Neural progenitor cell (in vitro differentiated cells): Measurements from ENCODE around the gene CHGA.

Experiments
- CTCF ChIP-seq: fragments of 200-600 bp; sonication (generic); IDR thresholded peaks from 2 replicates; pipeline ENCODE4 v1.5.1; 2017; ENCODE audit warnings: antibody characterized with exemption, mild to moderate bottlenecking
- EZH2 ChIP-seq: fragments of 200-600 bp; sonication (generic); IDR thresholded peaks from 2 replicates; pipeline ENCODE4 v1.6.1; 2017; ENCODE audit warnings: antibody characterized with exemption, mild to moderate bottlenecking, moderate library complexity
- EZH2phosphoT487 ChIP-seq: fragments of 200-600 bp; sonication (generic); IDR thresholded peaks from 2 replicates; pipeline ENCODE4 v1.6.1; 2017; ENCODE audit warnings: antibody characterized with exemption

GRCh38 chr14:92932448-92933395 is 9.8 kb downstream of the CHGA start:
- TF ChIP-seq CTCF (no peak), EZH2 (no peak), EZH2phosphoT487 (no peak)
